GM18498 (cell line): ENCODE results near the gene OR52K1.

Experiments
- ATAC-seq: cut with Tn5 transposase; IDR thresholded peaks from one replicate; pipeline ENCODE4 v1.9.1; 2021; ENCODE audit warnings: mild to moderate bottlenecking, moderate library complexity; ENCODE audit not compliant: unreplicated experiment

OR52K1 gene

DNA sequence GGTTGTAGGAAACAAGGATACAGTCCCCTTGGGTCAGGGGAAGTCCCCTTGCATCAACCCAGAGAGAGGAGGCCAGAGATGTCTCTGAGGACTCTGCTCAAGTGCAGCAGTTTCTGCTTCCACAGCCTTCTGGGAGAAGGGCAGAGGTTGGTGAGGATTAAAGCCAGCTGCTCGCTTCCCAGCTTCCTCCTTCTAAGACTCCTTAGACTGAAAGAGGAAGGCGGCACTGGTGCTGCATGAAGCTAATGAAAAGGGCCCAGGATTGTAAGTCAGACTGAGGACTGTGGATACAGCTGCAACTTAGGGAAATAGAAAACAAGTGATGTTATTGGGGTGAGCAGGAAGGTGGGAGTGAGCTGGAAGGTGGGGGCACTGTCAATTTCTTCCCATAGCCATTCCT lies at the start of gene OR52K1:
Gene OR52K1 (plus strand): TSS at position 202 of the 400 bp plus-strand sequence. CDS start 6,255 bp downstream, outside the sequence.
- ATAC-seq, result no peak

DNA sequence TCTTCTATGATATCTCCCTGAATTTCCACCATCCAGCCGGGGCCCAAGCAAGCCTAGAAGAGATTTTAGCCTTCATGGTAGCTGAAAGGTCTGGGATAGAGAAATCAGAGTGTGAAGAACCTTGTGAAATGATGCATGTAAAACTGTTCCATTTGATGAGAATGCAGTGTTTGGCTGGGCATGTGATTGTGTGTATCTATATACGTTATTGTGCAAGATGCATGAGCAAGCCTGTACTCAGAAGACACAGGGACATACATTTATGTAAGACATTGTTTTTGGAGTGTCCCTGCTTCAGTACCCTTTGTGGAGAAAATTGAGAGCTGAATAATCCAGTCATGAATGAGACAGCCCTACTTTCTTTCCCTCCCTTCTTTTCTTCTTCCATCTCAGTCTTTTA lies 48.6 kb upstream of the OR52K1 start:
- no peak for ATAC-seq

- no peak for ATAC-seq
Observed at GRCh38 chr11:4436411-4436810, 46.0 kb upstream of the OR52K1 start.

DNA sequence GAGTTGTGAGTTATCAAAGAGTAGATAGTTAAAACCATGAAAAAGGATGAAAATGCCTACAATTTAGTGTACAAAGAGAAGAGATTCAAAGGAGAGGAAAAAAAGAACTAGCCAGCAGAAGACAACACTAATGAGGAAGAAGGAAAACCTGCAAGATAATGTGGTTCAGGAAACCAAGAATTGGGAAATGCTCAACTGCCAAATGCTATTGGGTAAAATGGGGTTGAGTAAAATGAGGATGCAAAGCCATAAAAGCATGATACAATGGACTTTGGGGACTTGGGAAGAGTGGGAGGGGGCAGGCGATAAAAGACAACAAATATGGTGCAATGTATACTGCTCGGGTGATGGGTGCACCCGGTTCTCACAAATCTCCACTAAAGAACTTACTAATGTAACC lies 40.9 kb upstream of the OR52K1 start:
- ATAC-seq, result no peak

DNA sequence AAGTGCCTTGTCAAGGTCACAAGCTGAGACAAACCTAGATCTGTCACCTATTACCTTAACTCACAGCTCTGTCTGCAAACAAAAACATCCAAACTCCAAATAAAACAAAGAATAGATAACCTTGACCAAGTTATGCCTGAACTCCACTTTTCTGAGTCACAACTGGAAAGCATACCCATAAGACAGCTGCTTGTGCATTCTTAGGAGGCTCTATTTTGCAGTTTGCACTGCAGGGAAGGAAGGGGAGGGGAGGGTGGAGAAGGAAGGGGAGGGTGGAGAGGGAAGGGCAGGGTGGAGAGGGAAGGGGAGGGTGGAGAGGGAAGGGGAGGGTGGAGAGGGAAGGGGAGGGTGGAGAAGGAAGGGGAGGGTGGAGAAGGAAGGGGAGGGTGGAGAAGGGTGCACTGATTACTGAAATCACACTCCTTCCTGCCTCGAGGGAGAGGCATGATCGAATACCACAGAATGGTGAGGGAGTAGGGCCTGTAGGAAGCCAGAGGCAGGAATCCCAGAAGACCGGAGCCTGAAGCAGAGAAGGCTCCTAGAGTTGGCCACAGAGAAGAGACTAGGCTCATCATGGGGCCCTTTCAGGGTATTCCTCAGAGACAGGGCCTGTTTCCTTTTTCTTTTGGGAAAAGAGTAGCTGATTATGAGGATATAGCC lies 39.1 kb upstream of the OR52K1 start:
- ATAC-seq, result no peak

DNA sequence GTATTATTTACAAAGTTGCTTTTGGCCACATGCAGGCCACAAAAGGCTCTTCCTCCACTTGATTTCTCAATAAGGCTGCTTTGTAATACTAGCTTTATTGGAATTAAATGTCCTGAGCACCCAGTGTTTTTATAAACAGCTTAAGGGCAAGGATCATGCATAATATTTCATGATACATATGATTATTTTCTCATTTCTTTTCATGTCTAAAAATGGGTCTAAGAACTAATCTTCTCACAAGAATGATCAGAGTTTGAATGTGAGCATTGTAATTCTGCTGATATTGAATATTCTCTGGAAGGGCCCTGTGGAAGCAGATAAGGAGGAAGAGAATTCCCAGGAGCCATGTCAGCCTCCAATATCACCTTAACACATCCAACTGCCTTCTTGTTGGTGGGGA lies 33.5 kb upstream of the OR52K1 start, which contains the start of gene OR52K2:
Gene OR52K2 (plus strand): TSS at position 301 of the 400 bp plus-strand sequence. CDS start 45 bp downstream, at position 346.
- ATAC-seq, result no peak

DNA sequence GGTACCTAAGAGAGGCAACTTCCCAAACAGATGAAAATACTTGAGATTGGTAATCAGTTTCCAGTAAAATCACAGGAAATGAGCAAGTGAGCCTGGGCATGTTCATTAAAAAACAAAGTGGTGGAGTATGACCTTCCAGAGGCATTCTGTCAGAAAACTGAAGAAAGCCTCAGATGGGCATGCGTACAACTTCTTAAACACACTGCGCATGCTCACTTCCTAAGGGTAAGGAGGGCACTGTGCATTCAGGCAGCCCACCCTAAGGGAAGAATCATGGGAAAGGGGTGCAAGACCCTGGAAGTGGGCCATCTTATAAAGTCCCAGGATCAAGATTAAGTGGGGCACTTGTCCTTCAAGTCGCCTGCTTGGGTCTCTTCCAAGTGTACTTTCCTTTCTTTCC lies 29.3 kb upstream of the OR52K1 start:
- ATAC-seq, result no peak

- no peak for ATAC-seq
Observed at GRCh38 chr11:4454021-4454420, 28.4 kb upstream of the OR52K1 start.

- no peak for ATAC-seq
Observed at GRCh38 chr11:4455419-4455818, 27.0 kb upstream of the OR52K1 start.

DNA sequence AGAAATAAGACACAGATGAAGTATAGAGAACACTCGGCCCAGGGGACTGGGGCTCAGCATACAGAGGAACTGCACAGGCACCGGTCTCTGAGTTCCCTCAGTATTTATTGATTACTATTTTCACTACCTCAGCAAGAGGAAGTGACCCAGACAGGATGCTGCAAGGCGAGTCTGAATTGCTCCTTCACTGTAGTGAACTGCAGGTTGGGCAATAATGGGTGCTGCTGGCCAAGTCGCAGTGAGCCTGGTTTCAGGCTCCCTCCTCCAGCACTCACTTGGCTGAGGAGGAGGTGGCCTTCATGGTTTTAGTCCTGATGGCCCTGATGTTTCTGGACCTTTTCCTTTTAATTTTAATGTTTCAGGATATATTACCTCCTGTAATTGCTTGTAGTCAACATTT lies 22.9 kb upstream of the OR52K1 start:
- peak; percentile 96 for ATAC-seq

DNA sequence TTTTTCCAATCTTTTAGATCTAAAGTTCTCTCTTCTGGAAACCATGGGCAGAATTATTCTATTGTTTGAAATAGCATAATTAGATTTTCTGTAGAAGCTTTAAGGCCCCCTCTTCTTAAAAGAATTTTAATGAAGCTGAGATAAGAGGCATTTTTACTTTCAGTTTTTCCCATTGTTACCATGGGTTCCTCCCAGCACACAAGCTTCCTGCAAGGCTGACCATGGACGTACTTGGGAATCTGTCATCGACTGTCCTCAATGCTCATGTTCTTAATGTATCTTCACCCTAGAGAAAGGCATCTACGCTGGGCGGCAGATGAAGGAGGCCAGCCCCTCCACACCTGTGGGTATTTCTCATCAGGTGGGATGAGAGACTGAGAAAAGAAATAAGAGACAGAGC lies 22.3 kb upstream of the OR52K1 start:
- no peak for ATAC-seq

- ATAC-seq, result no peak
Observed at GRCh38 chr11:4464216-4465159, 18.0 kb upstream of the OR52K1 start.

DNA sequence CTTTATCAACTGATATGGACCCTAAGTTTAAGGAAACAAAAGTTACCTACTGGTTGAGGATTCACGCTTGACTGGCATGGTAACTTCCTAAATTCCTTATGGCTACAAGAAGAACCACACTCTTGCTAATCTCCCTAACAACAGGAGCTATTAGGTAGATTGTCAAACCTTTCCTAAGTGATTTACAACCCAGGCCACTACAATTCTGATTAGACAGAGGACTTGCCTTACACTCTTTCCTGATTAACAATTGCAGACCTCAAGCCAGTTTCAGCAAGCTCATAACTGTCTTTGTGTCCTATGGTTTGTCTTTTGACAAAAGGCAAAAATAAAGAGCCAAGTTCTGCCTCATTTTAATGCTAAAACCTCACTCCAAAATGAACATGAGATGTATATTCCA lies 17.0 kb upstream of the OR52K1 start:
- ATAC-seq, result no peak

DNA sequence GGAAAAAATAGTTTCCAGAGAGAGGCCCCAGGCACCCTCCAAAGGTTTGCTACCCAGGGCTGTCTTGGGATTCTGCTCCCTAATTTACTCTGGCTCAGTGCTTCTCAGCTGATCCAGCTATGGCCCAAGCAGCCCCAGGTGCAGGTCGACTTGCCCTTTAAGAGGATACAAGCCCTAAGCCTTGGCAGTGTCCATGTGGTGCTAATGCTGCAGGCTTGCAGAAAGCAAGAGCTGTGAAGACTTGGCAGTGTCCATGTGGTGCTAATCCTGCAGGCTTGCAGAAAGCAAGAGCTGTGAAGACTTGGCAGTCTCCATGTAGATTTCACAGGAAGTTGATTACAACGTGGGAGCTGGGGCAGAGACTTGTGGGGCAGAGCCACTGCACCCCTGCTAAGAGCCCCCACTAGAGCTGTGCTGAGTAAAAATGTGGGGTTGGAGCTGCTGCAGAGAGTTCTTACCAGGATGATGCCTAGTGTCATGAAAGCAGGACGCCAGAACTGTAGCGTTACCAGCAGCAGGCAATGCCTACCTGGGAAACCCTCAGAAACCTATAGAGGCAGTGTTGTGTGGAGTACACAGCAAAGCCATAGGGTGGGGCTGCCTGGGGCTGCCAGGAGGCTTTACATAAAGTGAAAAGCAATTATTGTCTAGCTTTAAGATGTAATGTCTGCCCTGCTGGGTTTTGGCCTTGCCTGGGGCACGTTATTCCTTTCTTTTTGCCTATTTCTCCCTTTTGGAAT lies 16.1 kb upstream of the OR52K1 start:
- ATAC-seq, result no peak

GRCh38 chr11:4466871-4467442 lies 15.5 kb upstream of the OR52K1 start:
- ATAC-seq, result no peak

- ATAC-seq, result no peak
Observed at GRCh38 chr11:4467811-4468606, 14.4 kb upstream of the OR52K1 start.

- ATAC-seq, result no peak
Observed at GRCh38 chr11:4479644-4480043, 2.8 kb upstream of the OR52K1 start.

DNA sequence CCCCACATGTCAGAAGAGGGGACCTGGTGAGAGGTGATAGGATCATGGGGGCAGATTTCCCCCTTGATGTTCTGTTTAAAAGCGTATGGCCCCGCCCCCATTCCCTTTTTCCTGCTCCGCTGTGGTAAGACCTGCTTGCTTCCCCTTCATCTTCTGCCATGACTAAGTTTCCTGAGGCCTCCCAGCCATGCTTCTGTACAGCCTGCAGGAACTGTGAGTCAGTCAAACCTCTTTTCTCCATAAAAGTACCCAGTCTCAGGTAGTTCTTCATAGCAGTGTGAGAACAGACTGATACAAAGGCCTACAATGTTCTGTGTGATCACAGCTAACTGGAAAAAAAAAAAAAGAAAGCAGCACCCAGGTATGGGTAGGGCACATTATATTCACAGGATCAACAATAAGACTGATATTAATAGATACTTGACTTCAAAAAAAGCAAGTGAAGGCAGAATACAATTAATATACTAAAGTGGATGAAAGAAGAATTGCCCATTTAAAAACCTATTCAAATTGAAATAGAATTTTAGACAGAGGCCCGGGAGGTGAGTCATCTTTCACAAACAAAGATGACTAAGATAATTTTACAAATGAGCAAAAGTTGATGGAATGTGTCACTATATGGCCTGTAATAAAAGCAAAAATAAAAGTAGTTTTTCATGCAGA lies 1.7 kb upstream of the OR52K1 start:
- no peak for ATAC-seq

DNA sequence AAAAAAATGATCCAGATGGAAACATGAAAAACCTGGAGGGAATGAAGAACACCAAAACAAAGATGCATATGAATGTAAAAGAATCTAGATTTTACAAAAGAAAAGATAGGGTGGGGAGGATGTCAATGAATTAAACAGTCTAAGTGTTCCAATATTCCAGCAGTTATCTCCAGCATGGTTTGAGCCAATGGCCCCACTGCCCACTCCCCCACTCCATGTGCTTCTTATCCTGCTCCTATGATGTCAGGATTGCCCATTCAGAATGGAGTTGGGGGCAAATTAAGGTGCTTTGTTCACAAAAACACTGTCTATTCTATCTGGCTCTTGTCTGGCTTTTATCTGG lies 1.2 kb upstream of the OR52K1 start:
- no peak for ATAC-seq

- no peak for ATAC-seq
Observed at GRCh38 chr11:4484310-4484709, 1.9 kb downstream of the OR52K1 start.
